Measurements from ENCODE around the gene CITED2. TPM values are rescaled to one million over a fixed set of nuclear protein-coding genes. Genes with fewer than 3 reads are reported as not detected.

CITED2 gene
- total and polyA plus RNA-seq, 2 of the 8 experiments (the other 6 are each of a cell fraction or from before 2014, with no cell fraction given) = 89.1 to 115 TPM

DNA sequence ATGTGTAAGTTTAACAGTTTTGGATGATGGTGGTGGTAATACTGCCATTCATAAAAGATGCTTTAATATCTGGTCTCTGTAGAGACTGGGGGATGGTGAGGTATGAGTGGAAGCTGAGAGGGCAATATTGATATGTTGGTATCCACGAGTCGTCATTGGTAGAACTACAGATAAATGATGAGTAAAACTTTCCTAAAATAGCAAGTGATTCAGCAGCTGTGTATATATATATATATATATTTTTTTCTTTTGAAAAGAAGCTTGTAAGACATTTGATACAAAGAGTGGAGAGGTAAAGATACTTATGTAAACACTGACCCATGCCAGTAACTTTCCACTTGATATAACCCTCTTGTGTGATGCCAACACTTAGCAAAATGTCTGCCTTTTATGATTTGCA lies 41.7 kb upstream of the CITED2 start:
- Histone ChIP-seq H3K79me2 (ENCODE audit: control insufficient read depth in 1 of 2, insufficient read depth in 2 of 2, low read length in 2 of 2) (no peaks in the 10 kb centered on the region), H3K27me3 (replicated peaks in 1 of 4; ENCODE audit: control insufficient read depth in 3 of 4, extremely low read depth in 1 of 4, insufficient read depth in 3 of 4, low read length in 3 of 4) (no peaks in the 10 kb centered on the region), H4K20me1 (replicated peaks in 1 of 2; ENCODE audit: control insufficient read depth in 1 of 2, insufficient read depth in 2 of 2, low read length in 2 of 2) (no peaks in the 10 kb centered on the region), H2BK120ac (replicated peaks; ENCODE audit: low read depth, low read length) (no peak overlapping the region), H2BK20ac (ENCODE audit: low read length) (no peak overlapping the region), H2BK15ac (ENCODE audit: low read length) (no peak overlapping the region), H3K18ac (ENCODE audit: extremely low read depth, low read length) (no peak overlapping the region), H4K91ac (replicated peaks; ENCODE audit: insufficient read length, low read length) (no peak overlapping the region), H2BK12ac (ENCODE audit: low read depth, low read length) (no peak overlapping the region), H3K9ac (replicated peaks in 1 of 4; ENCODE audit: extremely low read depth in 1 of 4, low read depth in 3 of 4, low read length in 3 of 4) (no peak overlapping the region), H2AFZ (ENCODE audit: low read length) (no peak overlapping the region), H3K4me1 (replicated peaks in 1 of 4; ENCODE audit: control insufficient read depth in 3 of 4, insufficient read depth in 4 of 4, low read length in 3 of 4) (no peaks in the 10 kb centered on the region), H4K8ac (ENCODE audit: extremely low read depth, insufficient read depth, low read length) (no peak overlapping the region), H3K14ac (ENCODE audit: insufficient read length) (no peak overlapping the region), H4K5ac (ENCODE audit: insufficient read length, low read depth, low read length) (no peak overlapping the region), H2BK5ac (ENCODE audit: low read depth, low read length) (no peak overlapping the region), H3K4ac (replicated peaks; ENCODE audit: insufficient read length, low read depth, low read length) (no peak overlapping the region), H3K27ac (ENCODE audit: low read depth, low read length) (no peak overlapping the region), H3K4me2 (ENCODE audit: insufficient read depth in 1 of 2, low read depth in 2 of 2, low read length in 2 of 2) (no peak overlapping the region), H3K4me3 (ENCODE audit: extremely low read depth in 1 of 4, insufficient read depth in 2 of 4, low read depth in 3 of 4, low read length in 4 of 4) (no peak overlapping the region), H3K36me3 (ENCODE audit: control insufficient read depth in 2 of 4, insufficient read depth in 4 of 4, low read length in 3 of 4) (no peaks in the 10 kb centered on the region), H3K23ac (ENCODE audit: insufficient read length) (no peak overlapping the region), H3K9me3 (ENCODE audit: insufficient read depth in 2 of 2, low read depth in 1 of 2, low read length in 1 of 2) (no peaks in the 10 kb centered on the region), H2AK5ac (ENCODE audit: low read depth, low read length) (no peak overlapping the region), H3K79me1 (ENCODE audit: low read depth, low read length) (no peaks in the 10 kb centered on the region), H3K56ac (replicated peaks; ENCODE audit: insufficient read length, low read depth, low read length) (no peak overlapping the region), H3K23me2 (ENCODE audit: low read depth, low read length) (no peaks in the 10 kb centered on the region)
- no peak for FAIRE-seq
- POLR2A ChIA-PET (ENCODE audit: partially characterized antibody) = interaction anchor here (0.6 kb wide), 1 partner anchor 74 kb away, joined by 3 read pairs; no protein-coding TSS in a partner anchor
- CTCF ChIA-PET (ENCODE audit: partially characterized antibody) = no interaction called here
- TF ChIP-seq, protein P1, sequence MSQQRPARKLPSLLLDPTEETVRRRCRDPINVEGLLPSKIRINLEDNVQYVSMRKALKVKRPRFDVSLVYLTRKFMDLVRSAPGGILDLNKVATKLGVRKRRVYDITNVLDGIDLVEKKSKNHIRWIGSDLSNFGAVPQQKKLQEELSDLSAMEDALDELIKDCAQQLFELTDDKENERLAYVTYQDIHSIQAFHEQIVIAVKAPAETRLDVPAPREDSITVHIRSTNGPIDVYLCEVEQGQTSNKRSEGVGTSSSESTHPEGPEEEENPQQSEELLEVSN (IDR thresholded peaks at IDR 0.05) = no peak
- TF ChIP-seq CTBP2 (IDR thresholded peaks at IDR 0.05; ENCODE audit: borderline replicate concordance, insufficient read depth, insufficient read length, low read length) (no peak), RNF2 (IDR thresholded peaks at IDR 0.05; ENCODE audit: borderline replicate concordance, low read depth, low read length, missing control alignments, poor library complexity, severe bottlenecking) (no peak), EGR1 (IDR thresholded peaks at IDR 0.05; ENCODE audit: borderline replicate concordance, low read depth, low read length) (no peak), SP2 (IDR thresholded peaks at IDR 0.05; ENCODE audit: low read length) (no peak)
- 89% methylated on average over 2 of the region's 2 CpGs; no CpG with 5 or more reads in 1 of the 2 experiments for WGBS, 2 experiments (ENCODE audit: extremely low coverage in 1 of 2, insufficient coverage in 1 of 2, insufficient read length in 1 of 2, insufficient replicate concordance in 2 of 2, low coverage in 1 of 2, low lambda C conversion rate in 2 of 2, missing lambda C conversion rate in 1 of 2)
- DNase-seq (ENCODE audit: low read depth in 1 of 2, low spot score in 2 of 2) = no peak
